ENCODE results near the gene MAST4.

Gene MAST4

GRCh38 chr5:66870708-66871107 lies 274.5 kb downstream of the MAST4 start:
- DNase-seq (ENCODE audit: low read depth in 1 of 2, low spot score in 1 of 2): no peak

DNA sequence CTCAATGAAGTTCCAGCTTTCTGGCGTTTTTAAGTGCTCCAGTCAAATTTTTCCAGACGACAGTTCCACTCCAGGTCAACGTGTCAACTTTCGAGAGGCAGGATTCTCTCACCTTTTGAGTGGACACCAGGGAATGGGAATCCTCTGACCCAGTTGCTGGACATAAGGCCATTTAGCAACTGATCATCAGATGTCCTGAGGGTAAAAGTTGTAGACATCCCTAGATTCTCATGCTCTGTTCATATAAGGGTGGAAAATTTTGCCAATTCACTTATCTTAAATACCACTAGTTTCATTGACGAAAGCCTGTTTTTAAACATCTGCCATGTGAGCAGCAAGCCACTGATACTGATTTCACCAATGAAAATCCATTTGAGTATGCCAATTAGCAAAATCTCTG lies 275.5 kb downstream of the MAST4 start:
- no peak for DNase-seq (ENCODE audit: low read depth in 1 of 2, low spot score in 1 of 2)

- no peak for DNase-seq (ENCODE audit: low read depth in 1 of 2, low spot score in 1 of 2)
These were observed 276.6 kb downstream of the MAST4 start for GRCh38 chr5:66872736-66873331.

DNA sequence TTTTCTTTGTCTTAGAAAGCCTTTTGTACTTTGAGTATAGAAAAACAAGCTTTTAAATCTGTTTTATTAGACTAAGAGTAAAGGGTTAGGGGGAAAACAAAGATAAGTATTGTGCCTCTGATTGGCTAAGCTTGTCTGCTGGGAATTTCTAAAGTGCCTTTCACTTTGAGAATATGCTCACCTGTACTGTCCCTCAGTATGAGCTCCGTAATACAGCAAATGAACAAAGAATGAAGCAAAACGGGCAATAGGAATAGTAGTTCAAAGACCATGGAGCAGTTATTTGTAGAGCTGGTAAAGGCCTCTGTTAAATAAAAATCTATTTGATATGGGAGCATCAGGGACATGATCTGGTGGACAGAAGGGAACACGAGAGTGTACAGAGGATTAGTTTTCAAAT lies 277.8 kb downstream of the MAST4 start:
- no peak for DNase-seq (ENCODE audit: low read depth in 1 of 2, low spot score in 1 of 2)

- no peak for DNase-seq (ENCODE audit: low read depth in 1 of 2, low spot score in 1 of 2)
These were observed 279.1 kb downstream of the MAST4 start for GRCh38 chr5:66875315-66875714.

GRCh38 chr5:66876266-66876807 lies 280.1 kb downstream of the MAST4 start:
- no peak for DNase-seq (ENCODE audit: low read depth in 1 of 2, low spot score in 1 of 2)

GRCh38 chr5:66877843-66878242 lies 281.6 kb downstream of the MAST4 start:
- no peak for DNase-seq (ENCODE audit: low read depth in 1 of 2, low spot score in 1 of 2)

- DNase-seq (ENCODE audit: low read depth in 1 of 2, low spot score in 1 of 2): no peak
These were observed 284.2 kb downstream of the MAST4 start for GRCh38 chr5:66880401-66880800.

DNA sequence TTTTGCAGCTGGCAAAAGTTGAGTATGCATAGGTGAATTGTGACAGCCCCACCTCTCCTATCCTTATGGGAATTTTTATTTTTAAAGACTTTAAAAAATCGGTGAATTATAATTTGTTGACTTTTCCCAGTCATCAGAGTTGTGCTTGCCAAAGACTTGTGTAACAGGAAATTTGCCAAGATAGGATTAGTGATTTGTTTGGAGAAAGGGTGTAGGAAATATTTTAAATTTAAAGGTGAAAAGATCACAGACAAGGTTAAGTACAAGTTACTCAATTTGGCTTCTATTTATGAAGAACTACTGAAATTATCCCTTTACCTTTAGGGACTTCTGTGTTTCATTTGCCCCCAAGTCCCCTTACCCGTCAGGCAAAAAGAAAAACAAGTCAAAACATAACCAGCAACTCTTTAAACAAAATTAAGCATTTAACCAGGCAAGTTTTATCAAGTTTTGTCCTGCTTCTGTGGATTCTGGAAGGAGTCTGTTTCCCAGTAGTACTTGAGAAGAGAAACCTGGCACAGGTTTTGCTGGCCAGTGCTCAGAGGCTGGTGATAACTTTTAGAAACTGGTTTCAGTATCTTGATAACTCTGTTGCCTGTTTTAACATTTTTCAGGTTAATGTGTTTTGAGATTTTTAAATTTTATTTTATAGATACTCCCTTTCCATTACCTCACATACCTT lies 285.4 kb downstream of the MAST4 start:
- no peak for DNase-seq (ENCODE audit: low read depth in 1 of 2, low spot score in 1 of 2)

- no peak for DNase-seq (ENCODE audit: low read depth in 1 of 2, low spot score in 1 of 2)
These were observed 286.5 kb downstream of the MAST4 start for GRCh38 chr5:66882606-66883227.

GRCh38 chr5:66884564-66885243 lies 288.5 kb downstream of the MAST4 start:
- no peak for DNase-seq (ENCODE audit: low read depth in 1 of 2, low spot score in 1 of 2)

DNA sequence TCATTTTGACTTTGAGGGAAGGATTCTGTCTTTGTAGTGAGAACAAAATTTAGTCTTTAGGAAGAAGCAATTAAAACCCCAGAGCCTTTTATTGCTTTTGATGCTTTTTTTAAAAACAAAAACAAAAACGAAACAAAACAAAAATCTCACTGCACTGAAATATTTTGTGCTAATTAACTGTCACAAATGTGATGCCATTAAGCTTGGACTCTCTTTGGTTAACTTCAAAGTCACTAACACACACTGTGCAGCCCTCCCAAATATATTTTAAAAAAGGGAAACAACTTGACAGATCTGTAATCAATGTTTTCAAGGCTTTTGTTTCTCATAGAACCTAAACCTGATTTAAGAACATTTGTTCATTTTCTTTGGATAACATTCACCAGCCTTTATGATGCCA lies 290.7 kb downstream of the MAST4 start:
- no peak for DNase-seq (ENCODE audit: low read depth in 1 of 2, low spot score in 1 of 2)

- no peak for DNase-seq (ENCODE audit: low read depth in 1 of 2, low spot score in 1 of 2)
These were observed 292.4 kb downstream of the MAST4 start for GRCh38 chr5:66888613-66889012.

DNA sequence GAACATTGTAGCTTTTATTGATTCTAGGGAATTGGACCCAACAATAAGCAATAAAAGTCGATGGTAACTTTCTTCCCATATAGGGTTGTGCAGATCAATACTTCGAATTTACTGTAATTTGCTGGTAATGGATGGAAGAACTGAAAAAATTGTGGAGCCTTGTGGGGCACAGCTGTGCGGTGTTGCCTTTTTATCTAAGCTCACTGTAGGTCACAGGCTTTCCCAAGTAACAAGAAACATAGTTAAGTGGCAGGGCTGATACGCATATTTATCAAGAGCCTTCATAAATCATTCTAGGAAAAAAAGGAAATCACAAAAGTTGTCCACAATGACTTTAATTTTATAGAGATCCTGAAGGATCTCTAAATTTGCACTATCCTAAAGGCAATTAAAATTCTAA lies 292.9 kb downstream of the MAST4 start:
- DNase-seq (ENCODE audit: low read depth in 1 of 2, low spot score in 1 of 2): no peak

DNA sequence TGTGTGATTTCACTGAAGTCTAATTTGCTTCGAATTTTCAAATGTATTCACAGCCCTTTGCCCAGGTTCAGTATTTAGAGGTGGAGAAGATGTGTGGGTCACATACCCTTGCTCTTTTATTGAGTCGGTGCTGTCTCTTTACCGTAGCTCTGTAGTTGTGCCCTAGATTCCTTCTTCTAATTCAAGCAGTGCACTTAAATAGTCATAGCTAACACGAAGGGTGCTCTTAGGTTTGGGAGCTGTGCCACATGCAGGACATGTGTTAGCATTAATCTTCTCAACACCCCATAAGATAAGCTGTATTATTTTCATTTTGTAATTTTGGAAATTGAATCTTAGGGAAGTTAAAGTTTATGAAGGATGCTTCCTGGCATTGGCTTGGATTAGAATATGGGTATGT lies 293.3 kb downstream of the MAST4 start:
- no peak for DNase-seq (ENCODE audit: low read depth in 1 of 2, low spot score in 1 of 2)

GRCh38 chr5:66891184-66891925 lies 295.2 kb downstream of the MAST4 start:
- DNase-seq (ENCODE audit: low read depth in 1 of 2, low spot score in 1 of 2): no peak

- DNase-seq (ENCODE audit: low read depth in 1 of 2, low spot score in 1 of 2): no peak
These were observed 296.5 kb downstream of the MAST4 start for GRCh38 chr5:66892716-66893115.

DNA sequence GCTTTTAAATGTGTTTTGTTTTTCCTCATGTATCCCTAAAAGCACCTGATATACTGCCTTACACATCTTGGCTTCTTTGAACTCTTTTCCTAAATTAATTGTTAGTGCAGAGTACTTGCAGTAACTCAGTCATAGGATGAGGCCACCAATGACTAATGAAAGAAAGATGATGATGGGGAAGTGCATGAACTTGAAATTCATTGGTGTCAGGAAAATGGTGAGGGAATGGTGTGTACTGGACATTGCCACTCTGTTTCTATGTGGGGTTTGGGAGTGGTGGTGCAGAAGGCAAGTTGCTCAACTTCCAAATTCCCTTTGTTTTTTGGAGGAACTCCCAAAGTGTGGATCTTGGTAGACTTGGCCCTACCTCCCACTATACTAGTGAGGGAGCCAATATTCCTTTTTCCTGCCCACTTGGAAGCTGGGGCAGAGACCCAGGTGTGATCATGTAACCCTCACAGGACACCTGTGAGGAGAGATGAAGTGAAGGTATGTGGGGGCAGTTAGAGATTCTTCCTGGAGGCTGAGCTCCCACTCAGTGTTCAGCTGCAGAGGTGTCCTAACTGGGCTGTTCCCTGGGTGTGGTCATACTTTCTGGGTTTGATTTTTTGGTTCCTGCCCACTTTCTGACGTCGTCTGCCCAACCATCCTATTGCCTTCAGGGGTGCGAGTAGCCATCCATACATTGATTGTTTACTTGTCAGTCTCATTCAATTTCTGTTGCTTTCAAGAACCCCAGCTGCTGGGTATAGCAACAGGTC lies 298.5 kb downstream of the MAST4 start:
- DNase-seq (ENCODE audit: low read depth in 1 of 2, low spot score in 1 of 2): no peak

DNA sequence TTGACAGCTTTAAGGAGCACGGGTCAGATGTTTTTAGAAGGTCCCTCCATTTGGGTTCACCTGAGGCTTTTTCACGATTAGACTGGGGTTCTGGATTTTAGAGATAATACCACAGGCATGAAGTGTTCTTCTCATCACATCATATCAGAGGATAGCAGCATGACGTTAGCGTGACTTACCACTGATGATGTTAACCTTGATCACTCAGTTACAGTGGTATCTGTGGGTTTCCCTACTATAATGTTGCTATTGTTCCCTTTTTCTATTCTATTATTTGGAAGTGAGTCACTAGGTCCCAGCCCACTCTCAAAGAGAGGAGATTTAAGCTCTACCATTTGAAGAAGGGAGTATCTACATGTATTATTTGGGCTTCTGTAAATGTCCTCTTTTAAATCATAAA lies 300.0 kb downstream of the MAST4 start:
- no peak for DNase-seq (ENCODE audit: low read depth in 1 of 2, low spot score in 1 of 2)

GRCh38 chr5:66897356-66897755 lies 301.2 kb downstream of the MAST4 start:
- DNase-seq (ENCODE audit: low read depth in 1 of 2, low spot score in 1 of 2): no peak
